Central memory CD8-positive, alpha-beta T cell (primary cell): Measurements from ENCODE around the gene ADAR.
"Not testable (repeated sequence)": the region's sequence is repeated elsewhere in the genome, so short reads cannot be mapped to it uniquely, and the experiment has no call there.

Source experiments
- ATAC-seq: fragments of 150-1000 bp; cut with Tn5 transposase; replicated peaks from 2 replicates; pipeline ENCODE4 v1.10.0; 2022; ENCODE audit warnings: mild to moderate bottlenecking, moderate FRiP score, moderate number of reproducible peaks; ENCODE audit not compliant: poor library complexity, severe bottlenecking; ENCODE audit errors: extremely low read depth
- DNase-seq, 2 donors: peaks; one replicate each; pipeline ENCODE4 v3.0.0; 2021; ENCODE audit warnings: low spot score in 2 of 2
- H3K27ac Mint-ChIP-seq: one replicate; pipeline ENCODE4 v1.8.0; 2022; ENCODE audit warnings: low read depth, mild to moderate bottlenecking, moderate library complexity, mixed read lengths
- H3K27me3 Mint-ChIP-seq: one replicate; pipeline ENCODE4 v1.8.0; 2022; ENCODE audit warnings: mixed read lengths
- H3K36me3 Mint-ChIP-seq: one replicate; pipeline ENCODE4 v1.8.0; 2022; ENCODE audit warnings: mild to moderate bottlenecking, moderate library complexity, mixed read lengths; ENCODE audit not compliant: insufficient read depth
- H3K4me1 Mint-ChIP-seq: one replicate; pipeline ENCODE4 v1.8.0; 2022; ENCODE audit warnings: mixed read lengths
- H3K4me3 Mint-ChIP-seq: one replicate; pipeline ENCODE4 v1.8.0; 2022; ENCODE audit warnings: mild to moderate bottlenecking, moderate library complexity, mixed read lengths
- H3K9me3 Mint-ChIP-seq: one replicate; pipeline ENCODE4 v1.8.0; 2022; ENCODE audit warnings: mixed read lengths

Gene ADAR, protein sequence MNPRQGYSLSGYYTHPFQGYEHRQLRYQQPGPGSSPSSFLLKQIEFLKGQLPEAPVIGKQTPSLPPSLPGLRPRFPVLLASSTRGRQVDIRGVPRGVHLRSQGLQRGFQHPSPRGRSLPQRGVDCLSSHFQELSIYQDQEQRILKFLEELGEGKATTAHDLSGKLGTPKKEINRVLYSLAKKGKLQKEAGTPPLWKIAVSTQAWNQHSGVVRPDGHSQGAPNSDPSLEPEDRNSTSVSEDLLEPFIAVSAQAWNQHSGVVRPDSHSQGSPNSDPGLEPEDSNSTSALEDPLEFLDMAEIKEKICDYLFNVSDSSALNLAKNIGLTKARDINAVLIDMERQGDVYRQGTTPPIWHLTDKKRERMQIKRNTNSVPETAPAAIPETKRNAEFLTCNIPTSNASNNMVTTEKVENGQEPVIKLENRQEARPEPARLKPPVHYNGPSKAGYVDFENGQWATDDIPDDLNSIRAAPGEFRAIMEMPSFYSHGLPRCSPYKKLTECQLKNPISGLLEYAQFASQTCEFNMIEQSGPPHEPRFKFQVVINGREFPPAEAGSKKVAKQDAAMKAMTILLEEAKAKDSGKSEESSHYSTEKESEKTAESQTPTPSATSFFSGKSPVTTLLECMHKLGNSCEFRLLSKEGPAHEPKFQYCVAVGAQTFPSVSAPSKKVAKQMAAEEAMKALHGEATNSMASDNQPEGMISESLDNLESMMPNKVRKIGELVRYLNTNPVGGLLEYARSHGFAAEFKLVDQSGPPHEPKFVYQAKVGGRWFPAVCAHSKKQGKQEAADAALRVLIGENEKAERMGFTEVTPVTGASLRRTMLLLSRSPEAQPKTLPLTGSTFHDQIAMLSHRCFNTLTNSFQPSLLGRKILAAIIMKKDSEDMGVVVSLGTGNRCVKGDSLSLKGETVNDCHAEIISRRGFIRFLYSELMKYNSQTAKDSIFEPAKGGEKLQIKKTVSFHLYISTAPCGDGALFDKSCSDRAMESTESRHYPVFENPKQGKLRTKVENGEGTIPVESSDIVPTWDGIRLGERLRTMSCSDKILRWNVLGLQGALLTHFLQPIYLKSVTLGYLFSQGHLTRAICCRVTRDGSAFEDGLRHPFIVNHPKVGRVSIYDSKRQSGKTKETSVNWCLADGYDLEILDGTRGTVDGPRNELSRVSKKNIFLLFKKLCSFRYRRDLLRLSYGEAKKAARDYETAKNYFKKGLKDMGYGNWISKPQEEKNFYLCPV

DNA sequence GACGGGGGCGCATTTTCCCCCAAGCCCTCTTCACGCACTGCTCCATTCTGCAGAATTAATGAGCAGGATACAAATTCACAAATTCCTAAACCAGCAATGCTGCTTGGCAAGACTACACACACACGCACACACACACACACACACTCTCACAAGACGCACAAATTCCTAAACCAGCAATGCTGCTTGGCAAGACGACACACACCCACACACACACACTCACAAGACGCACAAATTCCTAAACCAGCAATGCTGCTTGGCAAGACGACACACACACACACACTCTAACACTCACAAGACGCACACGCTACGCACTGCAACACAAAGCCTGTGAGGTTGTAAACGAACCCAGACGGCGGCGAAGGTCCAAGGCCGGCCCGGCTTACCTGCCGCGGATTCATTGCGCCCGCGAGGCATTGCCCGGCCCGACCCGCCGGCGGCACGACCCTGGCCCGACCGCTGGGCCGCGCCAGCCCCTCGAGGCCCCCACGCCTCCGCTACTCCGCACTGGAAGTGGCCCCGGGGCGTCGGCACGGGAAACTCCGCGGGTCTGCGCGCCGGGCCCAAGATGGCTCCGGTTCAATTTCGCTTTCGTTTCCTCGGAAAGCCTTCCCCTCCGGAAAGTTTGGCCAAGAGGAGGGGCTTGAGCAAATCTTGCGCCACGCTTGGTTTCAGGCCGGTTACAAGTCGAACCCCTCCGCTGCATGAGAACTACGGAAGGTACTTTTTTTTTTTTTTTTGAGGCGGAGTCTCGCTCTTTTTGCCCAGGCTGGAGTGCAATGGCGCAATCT lies at the start of gene ADAR:
Gene ADAR, minus strand, starts transcription at position 578 of the 788 bp plus-strand sequence. Its CDS starts 180 bp downstream, at position 398.
- no peaks in the 10 kb centered on the region for H3K27me3 Mint-ChIP-seq
- peak; percentile 81 for ATAC-seq
- H3K4me1 Mint-ChIP-seq: peaks cover 66% of the 10 kb centered on the region
- H3K9me3 Mint-ChIP-seq: no peaks in the 10 kb centered on the region
- H3K36me3 Mint-ChIP-seq: peaks cover 31% of the 10 kb centered on the region
- DNase-seq: peak; percentile 71 to 85
- H3K27ac Mint-ChIP-seq: peak within 1 kb of the TSS; percentile 95
- H3K4me3 Mint-ChIP-seq: peak within 1 kb of the TSS; percentile 86

DNA sequence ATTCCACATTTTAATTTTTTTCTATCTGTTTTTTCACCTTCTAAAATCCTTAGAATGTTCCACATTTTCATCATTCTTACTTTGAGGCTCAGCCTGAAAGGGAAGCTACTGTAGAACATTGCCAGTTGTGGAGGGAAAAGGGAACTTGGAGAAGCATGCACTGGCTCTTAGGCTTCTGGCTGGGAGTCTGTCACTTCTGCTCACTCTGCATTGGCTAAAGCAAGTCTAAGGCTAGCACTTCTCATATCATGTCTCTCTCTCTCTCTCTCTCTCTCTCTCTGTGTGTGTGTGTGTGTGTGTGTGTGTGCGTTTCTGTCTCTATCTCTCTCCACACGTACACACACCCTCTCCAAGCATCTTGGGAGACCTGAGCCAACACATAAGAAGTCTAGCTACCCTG lies 49.6 kb upstream of the ADAR start:
- peaks cover 82% of the 10 kb centered on the region for H3K27me3 Mint-ChIP-seq
- no peak overlapping the region for H3K27ac Mint-ChIP-seq
- no peak for ATAC-seq

DNA sequence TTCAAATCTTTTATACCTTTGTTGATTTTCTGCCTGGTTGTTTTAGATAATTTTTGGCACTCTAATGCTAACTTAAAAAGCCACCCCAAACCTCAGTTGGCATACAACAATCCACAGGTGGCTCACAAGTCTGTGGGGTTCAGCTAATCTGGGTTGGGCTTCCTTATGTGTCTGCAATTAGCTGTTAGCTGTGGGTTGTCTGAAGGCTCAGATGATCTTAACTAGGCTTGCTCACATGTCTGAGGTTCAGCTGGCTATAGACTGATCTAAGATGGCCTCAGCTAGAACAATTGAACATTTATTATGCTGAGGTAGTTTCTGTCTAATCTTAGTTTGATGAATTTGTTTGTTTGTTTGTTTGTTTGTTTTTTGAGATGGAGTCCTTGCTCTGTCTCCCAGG lies 44.9 kb upstream of the ADAR start:
- Mint-ChIP-seq H3K9me3 (no peaks in the 10 kb centered on the region), H3K4me1 (no peaks in the 10 kb centered on the region), H3K36me3 (no peaks in the 10 kb centered on the region), H3K27me3 (peaks cover 41% of the 10 kb centered on the region), H3K27ac (no peak overlapping the region), H3K4me3 (no peak overlapping the region)
- DNase-seq: no peak
- no peak for ATAC-seq

More for the DNA sequence above, 49.6 kb upstream of the ADAR start:
- Mint-ChIP-seq H3K4me1 (no peaks in the 10 kb centered on the region), H3K4me3 (no peak overlapping the region), H3K9me3 (no peaks in the 10 kb centered on the region), H3K36me3 (no peaks in the 10 kb centered on the region)
- no peak for DNase-seq

DNA sequence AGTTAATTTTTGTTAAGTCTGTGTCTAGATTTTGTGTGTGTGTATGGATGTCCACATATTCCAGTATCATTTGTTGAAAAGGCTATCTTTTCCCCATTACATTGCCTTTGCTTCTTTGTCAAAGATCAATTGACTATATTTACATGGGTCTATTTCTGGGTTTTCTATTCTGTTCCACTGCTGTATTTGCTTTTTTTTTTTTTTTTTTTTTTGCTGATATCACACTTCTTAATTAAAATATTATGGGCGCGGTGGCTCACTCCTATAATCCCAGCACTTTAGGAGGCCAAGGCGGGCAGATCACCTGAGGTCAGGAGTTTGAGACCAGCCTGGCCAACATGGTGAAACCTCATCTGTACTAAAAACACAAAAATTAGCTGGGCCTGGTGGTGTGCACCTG lies 36.7 kb upstream of the ADAR start:
- H3K9me3 Mint-ChIP-seq, H3K27ac Mint-ChIP-seq, H3K36me3 Mint-ChIP-seq, H3K4me3 Mint-ChIP-seq, H3K27me3 Mint-ChIP-seq, DNase-seq, H3K4me1 Mint-ChIP-seq, ATAC-seq: not testable (repeated sequence)

DNA sequence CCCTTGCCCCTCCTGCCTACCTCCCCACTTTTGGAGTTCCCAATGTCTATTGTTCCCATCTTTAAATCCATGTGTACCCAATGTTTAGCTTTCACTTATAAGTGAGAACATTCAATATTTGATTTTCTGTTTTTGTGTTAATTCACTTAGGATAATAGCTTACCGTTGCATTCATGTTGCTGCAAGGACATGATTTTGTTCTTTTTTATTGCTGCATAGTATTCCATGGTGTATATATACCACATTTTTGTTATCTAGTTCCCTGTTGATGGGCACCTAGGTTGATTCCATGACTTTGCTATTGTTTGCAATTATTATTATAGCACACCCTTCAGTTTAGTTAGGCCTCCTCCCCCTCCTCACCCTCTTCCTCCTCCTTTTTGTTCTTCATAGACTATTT lies 33.5 kb upstream of the ADAR start:
- no peak overlapping the region for H3K27ac Mint-ChIP-seq
- no peak for DNase-seq
- H3K27me3 Mint-ChIP-seq: peaks cover 16% of the 10 kb centered on the region
- H3K36me3 Mint-ChIP-seq: no peaks in the 10 kb centered on the region
- no peak overlapping the region for H3K4me3 Mint-ChIP-seq
- no peak for ATAC-seq
- H3K4me1 Mint-ChIP-seq: no peaks in the 10 kb centered on the region
- H3K9me3 Mint-ChIP-seq: peaks cover 6% of the 10 kb centered on the region

DNA sequence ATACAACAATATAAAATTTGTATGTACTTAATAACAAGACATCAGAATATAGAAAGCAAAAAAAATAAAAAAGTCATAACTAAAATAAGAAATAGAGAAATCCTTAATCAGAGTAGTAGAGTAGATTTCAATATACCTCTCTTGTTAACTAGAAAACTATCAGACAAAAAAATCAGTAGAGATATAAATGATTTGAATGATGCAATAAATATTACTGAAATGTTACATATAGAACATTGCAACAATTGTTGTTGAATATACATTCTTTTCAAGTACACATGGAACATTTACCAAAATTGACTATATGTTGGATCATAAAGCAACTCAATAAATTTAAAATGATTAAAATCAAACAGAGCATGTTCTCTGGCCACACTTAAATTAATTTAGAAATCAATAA lies 31.9 kb upstream of the ADAR start:
- Mint-ChIP-seq H3K36me3 (no peaks in the 10 kb centered on the region), H3K27ac (no peak overlapping the region), H3K9me3 (peaks cover 6% of the 10 kb centered on the region), H3K27me3 (peaks cover 33% of the 10 kb centered on the region), H3K4me1 (no peaks in the 10 kb centered on the region), H3K4me3 (no peak overlapping the region)
- ATAC-seq (no peak), DNase-seq (no peak)

DNA sequence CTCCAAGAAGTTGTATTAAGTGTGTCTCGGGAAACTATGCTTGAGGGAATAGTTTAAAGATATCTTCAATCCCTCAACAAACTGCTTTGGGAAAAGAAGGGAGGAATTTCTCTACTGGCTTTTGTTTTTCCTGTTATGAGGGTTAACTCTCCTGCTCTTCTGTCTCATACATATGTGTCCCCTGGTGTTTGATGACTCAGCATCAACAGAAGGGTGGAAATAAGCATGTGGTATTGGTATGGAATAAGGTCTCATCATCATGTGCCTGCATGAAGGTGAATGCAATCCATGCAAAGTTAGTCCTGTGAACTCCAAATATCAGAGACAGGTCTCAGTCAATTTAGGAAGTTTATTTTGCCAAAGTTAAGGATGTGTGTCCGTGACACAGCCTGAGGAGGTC lies 27.2 kb upstream of the ADAR start:
- peaks cover 72% of the 10 kb centered on the region for H3K27me3 Mint-ChIP-seq
- no peaks in the 10 kb centered on the region for H3K4me1 Mint-ChIP-seq
- no peak for DNase-seq
- ATAC-seq: no peak
- no peak overlapping the region for H3K4me3 Mint-ChIP-seq
- no peak overlapping the region for H3K27ac Mint-ChIP-seq
- H3K36me3 Mint-ChIP-seq: no peaks in the 10 kb centered on the region
- peaks cover 7% of the 10 kb centered on the region for H3K9me3 Mint-ChIP-seq

DNA sequence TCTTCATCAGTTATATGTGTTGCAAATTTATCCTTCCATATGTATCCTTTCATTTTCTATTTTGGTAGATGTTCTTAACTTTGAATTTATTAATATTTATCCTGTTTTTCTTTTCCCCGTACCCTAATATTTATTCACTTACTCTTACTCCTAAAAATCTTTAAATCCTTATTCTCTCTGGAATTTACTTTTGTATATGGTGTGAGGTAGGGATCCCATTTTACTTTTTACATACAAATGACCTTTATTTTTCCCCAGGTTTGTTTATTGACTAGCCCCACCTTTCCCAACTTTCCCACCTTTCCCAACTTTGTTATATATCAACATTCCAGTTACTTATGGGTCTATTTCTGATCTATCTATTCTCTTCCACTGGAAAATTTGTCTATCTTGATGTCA lies 21.7 kb upstream of the ADAR start:
- peaks cover 14% of the 10 kb centered on the region for H3K36me3 Mint-ChIP-seq
- H3K27ac Mint-ChIP-seq: no peak overlapping the region
- no peak for DNase-seq
- H3K9me3 Mint-ChIP-seq: peaks cover 7% of the 10 kb centered on the region
- ATAC-seq: no peak
- no peak overlapping the region for H3K4me3 Mint-ChIP-seq
- peaks cover 39% of the 10 kb centered on the region for H3K27me3 Mint-ChIP-seq
- peaks cover 9% of the 10 kb centered on the region for H3K4me1 Mint-ChIP-seq

DNA sequence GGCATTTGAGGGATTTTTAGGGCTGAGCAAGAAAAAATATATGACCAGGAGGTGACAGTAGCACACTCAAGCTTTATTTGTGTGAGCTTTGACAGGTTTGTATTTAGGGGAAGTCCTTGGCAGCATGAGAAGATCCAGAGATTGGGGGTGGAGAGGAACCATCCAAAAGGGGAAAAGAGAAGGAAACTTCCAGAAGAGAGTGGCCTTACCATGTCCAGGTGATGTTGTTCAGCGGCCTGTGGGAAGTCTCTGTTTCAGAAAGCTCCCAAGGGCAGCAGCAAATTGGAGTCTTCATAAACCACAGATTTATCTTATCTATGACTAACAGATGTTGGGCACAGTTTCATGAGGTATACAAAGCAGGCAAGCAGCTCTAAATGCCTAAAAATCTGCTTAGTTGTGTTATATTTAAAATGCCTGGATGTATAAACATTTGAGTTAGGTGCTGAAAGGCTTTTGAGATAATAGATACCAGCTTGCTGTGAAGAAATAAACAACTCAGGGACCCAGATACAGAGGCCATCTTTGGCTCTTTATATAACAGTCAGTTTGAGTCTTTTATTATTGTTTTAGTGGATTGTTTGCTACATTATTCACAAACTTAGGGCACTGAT lies 21.2 kb upstream of the ADAR start:
- Mint-ChIP-seq H3K36me3 (peaks cover 14% of the 10 kb centered on the region), H3K9me3 (peaks cover 7% of the 10 kb centered on the region), H3K4me3 (peak overlapping the region; percentile 85), H3K27ac (peak overlapping the region; percentile 94), H3K4me1 (peaks cover 9% of the 10 kb centered on the region), H3K27me3 (peaks cover 34% of the 10 kb centered on the region)
- no peak for DNase-seq
- ATAC-seq: no peak

DNA sequence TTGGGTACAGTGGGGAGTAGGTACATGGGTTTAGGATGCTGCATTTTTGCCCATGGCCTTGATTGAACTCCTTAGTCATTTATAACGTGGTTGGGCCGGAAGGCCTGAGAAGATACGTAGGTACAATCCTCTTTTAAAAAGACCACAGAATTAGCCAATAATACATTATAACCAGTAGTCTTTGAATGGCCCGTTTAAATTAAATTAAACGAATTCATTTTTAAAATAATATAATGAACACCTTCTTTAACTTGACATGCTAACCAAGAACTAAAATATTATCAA lies 20.1 kb upstream of the ADAR start:
- no peak for ATAC-seq

DNA sequence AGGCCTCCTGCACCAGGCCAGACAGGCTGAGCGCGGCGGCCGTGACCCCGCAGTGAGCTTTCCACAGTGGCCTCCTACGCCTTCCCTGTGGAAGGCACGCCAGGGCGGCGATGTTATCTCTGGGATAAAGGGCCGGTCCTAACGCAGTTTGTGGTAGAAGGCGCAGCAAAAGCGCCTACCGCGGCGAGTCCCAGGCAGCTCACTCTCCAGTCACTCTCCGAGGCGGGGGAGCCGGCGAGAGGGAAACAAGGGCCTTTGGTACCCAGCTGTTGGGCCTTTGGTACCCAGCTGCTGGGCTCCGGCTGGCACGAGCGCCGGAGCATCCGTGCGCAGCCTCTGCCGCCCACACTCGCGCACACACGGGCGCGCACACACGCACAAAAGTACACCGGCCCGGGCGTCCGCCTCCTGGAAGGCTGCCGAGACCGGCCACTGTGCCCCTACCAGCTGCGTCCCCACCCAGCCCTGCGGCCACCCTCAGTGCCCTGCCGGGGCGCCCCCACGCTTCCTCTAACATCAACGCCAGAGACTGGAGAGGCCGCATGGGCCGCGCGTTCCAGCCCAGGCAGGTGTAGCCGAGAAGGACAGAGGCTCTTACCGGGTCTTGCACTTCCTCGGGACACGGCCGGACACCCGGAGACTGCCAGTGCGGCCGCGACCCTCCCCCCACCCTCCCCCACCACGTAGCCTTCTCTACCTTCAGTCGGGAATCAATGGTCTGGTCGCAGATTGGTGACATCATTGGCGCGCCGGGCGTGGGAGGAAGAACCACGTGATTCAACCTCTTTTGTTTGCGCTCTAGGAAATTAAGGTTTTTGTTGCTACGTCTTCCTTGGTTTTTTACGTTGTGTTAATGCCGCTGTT lies 19.5 kb upstream of the ADAR start:
- peaks cover 21% of the 10 kb centered on the region for H3K27me3 Mint-ChIP-seq
- H3K4me1 Mint-ChIP-seq: peaks cover 18% of the 10 kb centered on the region
- peak overlapping the region; percentile 85 for H3K4me3 Mint-ChIP-seq
- peaks cover 7% of the 10 kb centered on the region for H3K9me3 Mint-ChIP-seq
- ATAC-seq (peak; percentile 78), DNase-seq (peak; percentile 81 to 87)
- peak overlapping the region; percentile 94 for H3K27ac Mint-ChIP-seq
- peaks cover 14% of the 10 kb centered on the region for H3K36me3 Mint-ChIP-seq

More for the DNA sequence above, 20.1 kb upstream of the ADAR start:
- peaks cover 12% of the 10 kb centered on the region for H3K4me1 Mint-ChIP-seq
- peak overlapping the region; percentile 94 for H3K27ac Mint-ChIP-seq
- no peak for DNase-seq
- H3K4me3 Mint-ChIP-seq: peak overlapping the region; percentile 85
- H3K27me3 Mint-ChIP-seq: peaks cover 25% of the 10 kb centered on the region
- H3K36me3 Mint-ChIP-seq: peaks cover 14% of the 10 kb centered on the region
- H3K9me3 Mint-ChIP-seq: peaks cover 7% of the 10 kb centered on the region
